Fibroblast of peridontal ligament (primary cell): ENCODE measurements around the gene FOXJ3.

ENCODE experiments used
- DNase-seq: peaks from one replicate; pipeline ENCODE4 v3.0.0-alpha.2; 2010; ENCODE audit errors: extremely low read depth

FOXJ3 gene

GRCh38 chr1:42168391-42168670, 166.7 kb downstream of the FOXJ3 start:
- DNase-seq: no peak

GRCh38 chr1:42167611-42168390, 167.2 kb downstream of the FOXJ3 start:
- DNase-seq: no peak

GRCh38 chr1:42165511-42166210, 169.4 kb downstream of the FOXJ3 start:
- no peak for DNase-seq

- DNase-seq: no peak
These were observed 170.2 kb downstream of the FOXJ3 start, which contains the start of gene GUCA2A for GRCh38 chr1:42164551-42165420. Gene GUCA2A (minus strand): TSS chr1:42164745. CDS start chr1:42164712, 33 bp downstream.

- no peak for DNase-seq
These were observed 171.2 kb downstream of the FOXJ3 start for GRCh38 chr1:42163536-42164503.

- no peak for DNase-seq
These were observed 171.9 kb downstream of the FOXJ3 start for GRCh38 chr1:42163114-42163513.

GRCh38 chr1:42162181-42162580, 172.9 kb downstream of the FOXJ3 start:
- no peak for DNase-seq

- DNase-seq: no peak
These were observed 176.8 kb downstream of the FOXJ3 start for GRCh38 chr1:42158189-42158588.

GRCh38 chr1:42157667-42158066, 177.4 kb downstream of the FOXJ3 start:
- DNase-seq: no peak

GRCh38 chr1:42155362-42155761, 179.7 kb downstream of the FOXJ3 start:
- DNase-seq: no peak

GRCh38 chr1:42154685-42155084, 180.3 kb downstream of the FOXJ3 start:
- DNase-seq: no peak

GRCh38 chr1:42153624-42154023, 181.4 kb downstream of the FOXJ3 start:
- DNase-seq: no peak

GRCh38 chr1:42152907-42153600, 182.0 kb downstream of the FOXJ3 start, which contains the start of gene GUCA2B:
Gene GUCA2B (plus strand): TSS chr1:42153410. CDS start chr1:42153451, 41 bp downstream.
- no peak for DNase-seq

- no peak for DNase-seq
These were observed 182.9 kb downstream of the FOXJ3 start for GRCh38 chr1:42152119-42152518.

GRCh38 chr1:42150651-42151050, 184.4 kb downstream of the FOXJ3 start:
- no peak for DNase-seq

GRCh38 chr1:42148166-42148565, 186.9 kb downstream of the FOXJ3 start:
- no peak for DNase-seq

GRCh38 chr1:42146626-42147320, 188.3 kb downstream of the FOXJ3 start:
- peak; percentile 46 for DNase-seq

- DNase-seq: no peak
These were observed 189.0 kb downstream of the FOXJ3 start for GRCh38 chr1:42145764-42146625.

GRCh38 chr1:42145389-42145716, 189.7 kb downstream of the FOXJ3 start:
- no peak for DNase-seq
